ENCODE measurements around the gene NEK10. TPM values are rescaled to one million over a fixed set of nuclear protein-coding genes. Genes with fewer than 3 reads are reported as not detected.
A peak's percentile ranks its signal among the peaks of the same experiment; 100 is the strongest.

NEK10 gene
- total and polyA plus RNA-seq, 2 of the 13 experiments (the other 11 are each of a cell fraction or from before 2014, with no cell fraction given) = 2.8 to 14.2 TPM

GRCh38 chr3:27115352-27115751 is 253.8 kb downstream of the NEK10 start (continued):
- TF ChIP-seq FOXO4 (CRISPR knock-in tag; conservative IDR thresholded peaks at IDR 0.05) = no peak
- no peak for TF ChIP-seq BRCA1 (CRISPR knock-in tag; IDR thresholded peaks at IDR 0.05)
- no peak for TF ChIP-seq ZNF792 (CRISPR knock-in tag; IDR thresholded peaks at IDR 0.05)
- TF ChIP-seq ZNF260 (CRISPR knock-in tag; IDR thresholded peaks at IDR 0.05; ENCODE audit: borderline replicate concordance, low read depth) = no peak
- TF ChIP-seq JARID2 (CRISPR knock-in tag; IDR thresholded peaks at IDR 0.05; ENCODE audit: insufficient replicate concordance) = no peak

- no peak overlapping the region for H3K4me3 ChIP-seq (replicated peaks in 1 of 3; ENCODE audit: insufficient read depth in 1 of 3, low read depth in 2 of 3, low read length in 3 of 3)
- DNase-seq (ENCODE audit: low spot score) (peak; percentile 60), ATAC-seq (peak; percentile 88), FAIRE-seq (no peak)
- no peak overlapping the region for H3K9ac ChIP-seq (ENCODE audit: insufficient read depth, low read depth, low read length)
- ChIA-PET POLR2A (interaction anchor here (2.3 kb wide), 1 partner anchor 16 kb away, joined by 5 read pairs; no protein-coding TSS in a partner anchor), CTCF (ENCODE audit: low intra/inter-chr PET ratio, low total read pairs) (no interaction called here)
- in situ Hi-C loops (cut with HindIII; ENCODE audit: extremely low pct_ligation_motif_present, low pct_unique_long_range_greater_than_20kb) = no loop called here
- H3K4me1 ChIP-seq (ENCODE audit: insufficient read depth, low read length) = peaks cover 26% of the 10 kb centered on the region
- no TSS peak for BruUV-seq (replicated peaks)
- H4K20me1 ChIP-seq (ENCODE audit: insufficient read depth, low read length) = no peaks in the 10 kb centered on the region
- H3K36me3 ChIP-seq (replicated peaks in 1 of 2; ENCODE audit: control insufficient read depth in 1 of 2, insufficient read depth in 2 of 2, low read length in 2 of 2) = no peaks in the 10 kb centered on the region
- no peaks in the 10 kb centered on the region for H3K9me3 ChIP-seq (ENCODE audit: low read length)
- intact Hi-C loops (cut with micrococcal nuclease; ENCODE audit: unreplicated experiment) = no loop called here
- H3K27ac ChIP-seq (ENCODE audit: extremely low read length, insufficient read depth, low read length) = peak overlapping the region; percentile 23
- no peak overlapping the region for H2AFZ ChIP-seq (ENCODE audit: low read length)
- no peak overlapping the region for H3K4me2 ChIP-seq (ENCODE audit: low read depth, low read length)
- no peaks in the 10 kb centered on the region for H3K27me3 ChIP-seq (ENCODE audit: control insufficient read depth in 1 of 2, insufficient read depth in 2 of 2, low read length in 2 of 2)
- no peaks in the 10 kb centered on the region for H3K79me2 ChIP-seq (ENCODE audit: insufficient read depth, low read length)
- WGBS (ENCODE audit: low lambda C conversion rate) = 62% methylated on average over 1 of the region's 1 CpG
- TF ChIP-seq ATRX (CRISPR knock-in tag; IDR thresholded peaks at IDR 0.05; ENCODE audit: borderline replicate concordance) = no peak
- no peak for TF ChIP-seq CEBPB (IDR thresholded peaks at IDR 0.05; ENCODE audit: borderline replicate concordance, low read depth, low read length)
- TF ChIP-seq PREB (CRISPR knock-in tag; IDR thresholded peaks at IDR 0.05) = no peak
- no peak for TF ChIP-seq MTA1 (CRISPR knock-in tag; IDR thresholded peaks at IDR 0.05; ENCODE audit: borderline replicate concordance)
- TF ChIP-seq ATF5 (CRISPR knock-in tag; IDR thresholded peaks at IDR 0.05; ENCODE audit: low read depth) = no peak
- no peak for TF ChIP-seq TSC22D2 (CRISPR knock-in tag; IDR thresholded peaks at IDR 0.05; ENCODE audit: borderline replicate concordance)
- no peak for TF ChIP-seq SUZ12 (IDR thresholded peaks at IDR 0.05; ENCODE audit: low read depth, low read length)
- TF ChIP-seq MAFK (conservative IDR thresholded peaks at IDR 0.05 in 1 of 2, IDR thresholded peaks at IDR 0.05 in 1 of 2; ENCODE audit: low read length in 2 of 2) = peak; percentile 98
- no peak for TF ChIP-seq RXRB (CRISPR knock-in tag; IDR thresholded peaks at IDR 0.05; ENCODE audit: borderline replicate concordance)
- peak; percentile 54; the same call in 1 of the 2 replicates for TF ChIP-seq NFIC (IDR thresholded peaks at IDR 0.05; ENCODE audit: low read length)
- TF ChIP-seq HMG20A (CRISPR knock-in tag; IDR thresholded peaks at IDR 0.05; ENCODE audit: borderline replicate concordance) = peak; percentile 51; the same call in 1 of the 2 replicates
- TF ChIP-seq FOXP4 (CRISPR knock-in tag; IDR thresholded peaks at IDR 0.05) = peak; percentile 59
- no peak for TF ChIP-seq STAT5B (CRISPR knock-in tag; IDR thresholded peaks at IDR 0.05)
Measured at GRCh38 chr3:27114684-27115083, 254.5 kb downstream of the NEK10 start.

All from HepG2 (cell line).